ENCODE results near the gene SSR1.
"Not testable (repeated sequence)": the region's sequence is repeated elsewhere in the genome, so short reads cannot be mapped to it uniquely, and the experiment has no call there.

SSR1 gene

DNA sequence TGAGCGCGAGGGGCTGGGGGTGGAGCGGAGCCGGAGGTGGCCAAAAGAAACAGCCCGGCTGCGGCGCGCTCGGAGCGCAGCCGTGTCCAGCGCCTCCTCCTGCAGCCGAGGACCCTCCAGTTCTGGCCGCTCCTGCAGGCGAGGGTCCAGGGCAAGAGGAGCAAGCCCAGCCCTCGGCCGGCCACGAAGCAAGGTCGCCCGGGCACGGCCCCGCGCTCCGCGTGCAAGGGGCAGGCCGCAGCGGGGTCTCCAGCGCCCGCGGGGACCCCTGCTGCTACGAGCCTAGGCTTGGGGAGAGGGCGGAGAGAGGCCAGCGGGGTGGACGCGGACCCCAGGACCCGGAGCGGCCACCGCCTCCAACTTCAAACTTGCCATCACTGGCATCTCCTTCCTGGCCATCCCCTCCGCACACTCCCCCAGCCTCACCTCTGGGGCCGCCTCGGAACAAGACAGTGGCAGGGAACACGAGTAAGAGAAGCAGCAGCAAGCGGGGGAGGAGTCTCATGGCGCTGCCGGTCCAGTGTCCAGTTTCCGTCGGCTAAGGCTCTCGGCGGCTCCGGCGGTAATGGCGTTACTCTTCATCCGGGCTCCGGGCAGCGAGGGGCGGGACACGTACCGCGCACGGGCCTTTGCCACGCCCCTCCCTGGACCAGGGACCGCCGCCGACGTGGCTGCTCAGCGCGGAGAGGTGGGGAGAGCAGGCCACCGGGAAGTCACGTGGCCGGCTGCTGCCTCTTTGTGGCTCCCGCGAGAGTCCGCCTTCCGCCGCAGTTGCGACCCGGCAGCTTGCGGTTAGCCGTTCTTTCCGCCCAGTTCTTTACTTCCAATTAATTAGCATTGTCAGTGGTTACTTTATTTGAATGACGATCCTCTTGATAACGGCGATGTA is at the start of gene SSR1:
Gene SSR1, minus strand, starts transcription at position 584 of the 889 bp plus-strand sequence. Its CDS starts 79 bp downstream, at position 505.
- DNase-seq = peak; percentile 88 to 91

DNA sequence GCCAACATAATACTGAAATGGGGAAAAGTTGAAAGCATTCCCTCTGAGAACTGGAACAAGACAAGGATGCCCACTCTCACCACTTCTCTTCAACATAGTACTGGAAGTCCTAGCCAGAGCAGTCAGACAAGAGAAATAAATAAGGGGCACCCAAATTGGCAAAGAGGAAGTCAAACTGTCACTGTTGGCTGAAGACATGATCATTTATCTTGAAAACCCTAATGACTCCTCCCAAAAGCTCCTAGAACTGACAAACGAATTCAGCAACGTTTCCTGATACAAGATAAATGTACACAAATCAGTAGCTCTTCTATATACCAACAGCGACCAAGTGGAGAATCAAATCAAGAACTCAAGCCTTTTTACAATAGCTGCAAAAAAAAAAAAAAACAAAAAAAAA is 38.9 kb upstream of the SSR1 start:
- not testable (repeated sequence) for DNase-seq

DNA sequence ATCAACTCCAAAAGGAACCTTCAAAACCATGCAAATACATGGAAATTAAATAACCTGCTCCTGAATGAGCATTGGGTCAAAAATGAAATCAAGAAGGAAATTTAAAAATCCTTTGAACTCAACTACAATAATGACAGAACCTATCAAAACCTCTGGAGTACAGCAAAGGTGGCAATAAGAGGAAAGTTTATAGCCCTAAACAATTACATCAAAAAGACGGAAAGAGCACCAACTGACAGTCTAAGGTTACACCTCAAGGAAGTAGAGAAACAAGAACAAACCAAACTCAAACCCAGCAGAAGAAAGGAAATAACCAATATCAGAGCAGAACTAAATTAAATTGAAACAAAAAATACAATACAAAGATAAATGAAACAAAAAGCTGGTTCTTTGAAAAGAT is 37.6 kb upstream of the SSR1 start:
- DNase-seq = not testable (repeated sequence)

DNA sequence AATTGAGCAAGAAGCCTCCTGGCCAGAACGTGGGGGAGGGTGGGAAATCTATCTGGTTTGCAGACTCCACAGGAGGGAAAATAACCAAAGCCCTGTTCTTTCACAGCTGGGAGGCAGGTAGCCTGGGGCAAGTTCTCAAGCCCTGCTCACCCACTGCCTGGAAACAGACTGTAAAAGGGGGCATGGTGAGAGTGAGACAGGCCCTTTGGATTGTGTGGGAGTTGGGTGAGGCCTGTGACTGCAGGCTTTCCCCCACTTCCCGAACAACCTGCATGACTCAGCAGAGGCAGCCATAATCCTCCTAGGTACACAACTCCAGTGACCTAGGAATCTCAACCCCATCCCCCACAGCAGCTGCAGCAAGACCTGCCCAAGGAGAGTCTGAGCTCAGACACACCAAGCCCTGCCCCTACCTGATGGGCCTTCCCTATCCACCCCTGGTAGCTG is 34.6 kb upstream of the SSR1 start:
- DNase-seq = not testable (repeated sequence)

DNA sequence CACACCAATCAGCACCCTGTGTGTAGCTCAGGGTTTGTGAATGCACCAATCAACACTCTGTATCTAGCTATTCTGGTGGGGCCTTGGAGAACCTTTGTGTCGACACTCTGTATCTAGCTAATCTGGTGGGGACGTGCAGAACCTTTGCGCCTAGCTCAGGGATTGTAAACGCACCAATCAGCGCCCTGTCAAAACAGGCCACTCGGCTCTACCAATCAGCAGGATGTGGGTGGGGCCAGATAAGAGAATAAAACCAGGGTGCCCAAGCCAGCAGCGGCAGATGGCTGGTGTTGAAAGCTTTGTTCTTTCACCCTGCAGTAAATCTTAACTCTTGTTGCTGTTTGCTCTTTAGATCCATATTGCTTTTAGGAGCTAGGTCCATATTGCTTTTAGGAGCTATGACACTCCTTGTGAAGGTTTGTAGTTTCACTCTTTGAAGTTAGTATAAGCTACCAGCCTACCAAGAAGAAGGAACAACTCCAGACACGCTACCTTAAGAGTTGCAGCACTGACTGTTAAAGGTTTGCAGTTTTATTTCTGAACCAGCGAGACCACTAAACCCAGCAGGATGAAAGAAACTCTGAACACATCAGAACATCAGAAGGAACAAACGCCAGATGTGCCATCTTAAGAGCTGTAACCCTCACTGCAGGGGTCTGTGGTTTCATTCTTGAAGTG is 31.9 kb upstream of the SSR1 start:
- not testable (repeated sequence) for DNase-seq

- no peak for DNase-seq
Observed at GRCh38 chr6:7343546-7344475, 30.8 kb upstream of the SSR1 start.

DNA sequence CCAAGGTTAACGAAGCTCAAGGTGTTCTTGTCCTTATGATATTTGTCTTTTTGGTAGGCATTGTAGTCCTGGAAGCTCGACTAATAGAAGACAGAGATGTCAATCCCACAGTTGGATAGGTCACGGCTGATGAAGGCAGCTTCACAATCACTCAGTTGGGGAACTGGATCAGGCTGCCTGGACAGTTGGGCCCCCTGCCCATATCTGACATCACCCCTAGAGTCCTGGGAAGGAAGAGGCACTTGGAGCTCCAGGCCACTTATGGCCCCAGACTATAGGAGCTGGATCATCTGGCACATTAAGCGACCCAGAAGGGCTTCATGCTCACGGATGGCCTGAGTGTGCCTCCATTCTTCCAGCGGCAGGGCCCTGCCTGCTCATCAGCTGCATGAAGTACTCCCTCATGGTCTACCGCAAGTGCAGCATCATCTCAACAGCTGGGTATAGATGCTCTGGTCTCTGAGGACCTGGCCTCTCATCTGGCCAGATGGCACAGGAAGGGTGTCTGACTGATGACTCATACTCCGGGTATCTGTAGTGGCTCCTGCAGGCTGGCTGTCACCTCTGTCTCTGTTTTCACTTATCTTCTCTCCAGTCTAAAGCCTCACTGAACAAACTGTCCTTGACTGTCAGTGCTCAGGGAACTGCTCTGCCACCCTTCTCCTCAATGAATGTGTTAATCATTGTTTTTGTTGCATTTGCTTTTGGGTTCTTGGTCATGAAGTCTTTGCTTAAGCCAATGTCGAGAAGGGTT is 29.2 kb upstream of the SSR1 start:
- no peak for DNase-seq

- no peak for DNase-seq
Observed at GRCh38 chr6:7341271-7341670, 28.3 kb upstream of the SSR1 start.

DNA sequence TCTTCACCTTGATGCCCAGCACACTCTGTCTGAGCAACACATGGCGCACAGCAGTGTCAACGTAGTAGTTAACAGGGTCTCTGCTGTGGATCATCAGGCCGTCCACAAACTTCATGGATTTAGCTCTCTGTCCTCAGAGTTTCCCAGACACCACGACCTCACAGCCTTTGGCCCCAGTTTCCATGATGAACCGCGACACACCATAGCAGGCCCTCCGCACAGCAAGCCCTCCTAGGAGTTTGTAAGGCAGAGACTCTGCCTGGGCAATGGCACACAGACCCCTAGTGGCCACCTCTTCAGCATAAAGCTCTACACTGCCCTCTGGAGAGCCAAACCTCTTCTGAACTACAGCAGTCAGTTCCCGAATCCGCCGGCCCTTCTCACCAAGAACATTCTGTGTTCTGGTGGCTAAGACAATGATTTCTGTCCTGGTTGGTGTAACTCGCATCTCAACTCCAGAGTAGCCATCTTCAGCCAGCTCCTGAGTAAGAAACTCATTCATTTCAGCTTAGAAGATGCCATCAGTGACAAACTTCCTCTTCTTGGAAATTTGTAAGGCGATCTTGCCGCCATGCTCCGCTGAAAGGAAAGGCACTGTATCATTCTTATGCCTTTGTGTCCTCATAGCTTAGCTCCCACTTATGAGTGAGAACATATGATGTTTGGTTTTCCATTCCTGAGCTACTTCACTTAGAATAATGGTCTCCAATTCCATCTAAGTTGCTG is 26.2 kb upstream of the SSR1 start:
- DNase-seq = not testable (repeated sequence)

- DNase-seq = no peak
Observed at GRCh38 chr6:7338031-7338430, 25.0 kb upstream of the SSR1 start.

DNA sequence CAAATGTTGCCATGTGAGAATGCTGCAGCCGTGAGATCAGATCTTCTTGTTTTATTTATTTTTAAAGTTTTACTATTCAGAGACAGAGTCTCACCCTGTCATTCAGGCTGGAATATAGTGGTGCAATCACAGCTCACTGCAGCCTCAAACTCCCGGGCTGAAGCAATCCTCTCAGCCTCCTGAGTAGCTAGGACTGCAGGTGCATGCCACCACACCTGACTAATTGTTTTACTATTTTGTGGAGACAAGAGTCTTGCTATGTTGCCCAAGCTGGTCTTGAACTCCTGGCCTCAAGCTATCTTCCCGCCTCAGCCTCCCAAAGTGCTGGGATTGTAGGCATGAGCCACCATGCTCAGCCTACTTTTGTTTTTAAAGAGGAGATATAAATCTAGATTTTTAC is 22.5 kb upstream of the SSR1 start:
- no peak for DNase-seq

- DNase-seq = no peak
Observed at GRCh38 chr6:7334685-7335084, 21.7 kb upstream of the SSR1 start.

DNA sequence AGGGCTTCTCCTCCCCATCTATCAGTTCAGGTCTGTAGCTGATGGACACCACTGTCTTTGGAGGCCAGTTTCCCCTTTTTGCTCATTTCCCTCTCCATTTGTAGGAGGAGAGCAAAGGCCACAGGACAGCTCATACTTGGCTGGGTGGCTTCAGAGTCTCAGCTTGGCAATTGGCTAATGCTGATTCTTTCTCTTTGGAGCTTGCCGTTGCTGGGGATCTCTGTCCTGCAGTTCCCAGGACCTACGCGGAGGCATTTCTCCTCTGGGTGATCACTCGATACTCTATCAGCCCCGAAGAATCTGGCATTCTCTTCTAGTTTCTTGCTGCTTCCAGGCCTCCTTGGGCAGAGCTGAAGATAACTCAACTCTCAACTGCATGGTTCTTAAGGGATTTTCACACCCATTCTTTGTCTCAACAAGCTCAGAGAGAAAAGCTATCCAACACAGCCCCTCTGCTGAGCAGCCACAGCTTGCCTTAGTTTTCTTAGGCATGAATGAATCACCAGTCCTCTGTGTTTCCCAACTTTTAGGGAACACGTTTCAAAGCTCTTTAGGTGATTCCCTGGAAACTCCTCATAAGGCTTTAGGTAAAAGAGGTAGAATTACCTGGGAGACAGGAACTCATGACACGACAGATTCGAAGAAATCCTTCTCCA is 19.2 kb upstream of the SSR1 start:
- DNase-seq = no peak

DNA sequence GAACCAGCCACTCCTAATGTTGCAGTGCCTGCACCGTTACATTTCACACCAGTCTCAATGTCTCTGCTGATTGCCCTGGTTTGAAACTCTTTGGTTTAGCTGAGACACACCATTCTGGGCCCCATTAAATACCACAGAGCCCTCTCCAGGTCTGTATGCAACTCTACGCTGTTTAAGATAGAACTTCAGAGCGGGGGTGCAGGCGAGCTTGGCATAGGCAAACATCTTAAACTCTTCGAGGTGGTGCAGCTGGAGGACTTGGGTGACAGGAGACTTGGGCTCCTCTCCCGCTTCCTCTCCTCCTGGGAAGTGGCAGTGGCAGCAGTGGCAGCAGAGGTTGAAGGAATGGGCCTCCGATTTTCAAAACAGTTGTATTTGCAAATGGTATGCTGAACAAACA is 18.5 kb upstream of the SSR1 start:
- no peak for DNase-seq

GRCh38 chr6:7328243-7328642 is 15.2 kb upstream of the SSR1 start:
- no peak for DNase-seq

GRCh38 chr6:7325750-7326149 is 12.8 kb upstream of the SSR1 start:
- DNase-seq = no peak

DNA sequence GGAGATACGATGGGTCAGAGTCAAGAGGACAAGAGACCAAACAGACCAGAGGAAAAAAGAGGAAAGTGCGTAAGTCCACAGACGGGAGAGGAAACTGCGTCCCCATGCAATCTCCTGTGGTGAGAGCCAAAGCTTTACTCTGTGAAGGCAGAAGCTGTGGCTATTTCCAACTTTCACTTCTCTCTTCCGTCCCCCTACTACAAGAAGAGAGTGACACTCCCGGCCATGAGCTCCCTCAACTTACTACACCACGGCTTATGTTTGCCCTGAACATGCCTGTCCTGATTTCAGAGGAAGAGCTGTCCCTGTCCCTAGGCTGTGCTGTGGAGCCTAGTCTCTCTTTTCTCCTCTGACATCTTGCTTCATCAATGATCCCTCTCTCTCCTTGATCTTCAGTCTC is 11.5 kb upstream of the SSR1 start:
- DNase-seq = no peak

DNA sequence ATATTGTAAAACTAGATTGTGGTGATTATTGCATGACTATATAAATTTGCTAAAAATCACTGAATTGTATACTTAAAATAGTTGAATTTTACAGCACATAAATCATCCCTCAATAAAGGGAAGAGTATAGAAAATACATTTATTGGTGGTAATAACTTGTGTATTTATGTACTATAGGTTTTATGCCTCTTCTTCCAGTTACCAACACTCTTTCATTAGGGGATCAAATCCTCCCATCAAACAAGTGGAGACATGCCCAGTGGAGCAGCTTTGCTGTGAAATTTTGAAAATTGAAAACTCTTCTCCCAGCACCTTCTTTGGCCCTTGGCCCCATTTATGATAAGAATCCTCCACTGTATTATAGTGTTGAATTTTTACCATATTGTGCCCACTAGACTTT is 10.1 kb upstream of the SSR1 start:
- DNase-seq = no peak

DNA sequence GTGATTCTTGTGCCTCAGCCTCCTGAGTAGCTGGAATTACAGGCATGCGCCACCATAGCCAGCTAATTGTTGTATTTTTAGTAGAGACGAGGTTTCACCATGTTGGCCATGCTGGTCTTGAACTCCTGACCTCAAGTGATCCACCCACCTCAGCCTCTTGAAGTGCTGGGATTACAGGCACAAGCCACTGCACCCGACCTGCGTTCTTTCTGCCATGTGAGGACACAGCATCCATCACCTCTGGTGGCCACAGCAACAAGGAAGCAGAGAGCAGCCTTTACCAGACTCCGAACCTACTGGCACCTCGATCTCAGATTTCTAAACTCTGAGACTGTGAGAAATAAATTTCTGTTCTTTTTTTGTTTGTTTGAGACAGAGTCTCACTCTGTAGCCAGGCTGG is 8.9 kb upstream of the SSR1 start:
- DNase-seq = not testable (repeated sequence)

GRCh38 chr6:7319406-7319805 is 6.4 kb upstream of the SSR1 start:
- DNase-seq = not testable (repeated sequence)

GRCh38 chr6:7317538-7317937 is 4.5 kb upstream of the SSR1 start:
- DNase-seq = no peak
